ENCODE data around the gene SDK2.

- TF ChIP-seq, protein P1, sequence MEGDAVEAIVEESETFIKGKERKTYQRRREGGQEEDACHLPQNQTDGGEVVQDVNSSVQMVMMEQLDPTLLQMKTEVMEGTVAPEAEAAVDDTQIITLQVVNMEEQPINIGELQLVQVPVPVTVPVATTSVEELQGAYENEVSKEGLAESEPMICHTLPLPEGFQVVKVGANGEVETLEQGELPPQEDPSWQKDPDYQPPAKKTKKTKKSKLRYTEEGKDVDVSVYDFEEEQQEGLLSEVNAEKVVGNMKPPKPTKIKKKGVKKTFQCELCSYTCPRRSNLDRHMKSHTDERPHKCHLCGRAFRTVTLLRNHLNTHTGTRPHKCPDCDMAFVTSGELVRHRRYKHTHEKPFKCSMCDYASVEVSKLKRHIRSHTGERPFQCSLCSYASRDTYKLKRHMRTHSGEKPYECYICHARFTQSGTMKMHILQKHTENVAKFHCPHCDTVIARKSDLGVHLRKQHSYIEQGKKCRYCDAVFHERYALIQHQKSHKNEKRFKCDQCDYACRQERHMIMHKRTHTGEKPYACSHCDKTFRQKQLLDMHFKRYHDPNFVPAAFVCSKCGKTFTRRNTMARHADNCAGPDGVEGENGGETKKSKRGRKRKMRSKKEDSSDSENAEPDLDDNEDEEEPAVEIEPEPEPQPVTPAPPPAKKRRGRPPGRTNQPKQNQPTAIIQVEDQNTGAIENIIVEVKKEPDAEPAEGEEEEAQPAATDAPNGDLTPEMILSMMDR (IDR thresholded peaks at IDR 0.05) = no peak
- no peak for TF ChIP-seq TAF1 (IDR thresholded peaks at IDR 0.05; ENCODE audit: borderline replicate concordance, low read depth, low read length)
- TF ChIP-seq GABPA (IDR thresholded peaks at IDR 0.05; ENCODE audit: low read depth) = no peak
- no peak for TF ChIP-seq TEAD4 (IDR thresholded peaks at IDR 0.05; ENCODE audit: borderline replicate concordance, insufficient read depth)
These were observed 323.5 kb downstream of the SDK2 start for GRCh38 chr17:73320601-73321264.
